Prostate gland (tissue), 2 donors: ENCODE data around the gene FMO4. TPM values are rescaled to one million over a fixed set of nuclear protein-coding genes. Genes with fewer than 3 reads are reported as not detected.

Source experiments
- DNase-seq: peaks from one replicate; pipeline ENCODE4 v3.0.0-alpha.2; 2019; ENCODE audit warnings: low spot score
- H3K27ac ChIP-seq, 2 donors: fragments of 200-600 bp; sonication (generic); 2 replicates each; pipeline ENCODE4 v1.5.1; 2017 to 2019
- H3K27me3 ChIP-seq: fragments of 200-600 bp; sonication (generic); replicated peaks from 2 replicates; pipeline ENCODE4 v1.5.1; 2019; ENCODE audit not compliant: insufficient read depth
- H3K36me3 ChIP-seq, 2 donors: fragments of 200-600 bp; sonication (generic); 1 replicate in 1 of 2; 2 replicates in 1 of 2; pipeline versions ENCODE4 v1.5.1 to v1.8.1; 2017 to 2019
- H3K4me1 ChIP-seq: fragments of 200-600 bp; sonication (generic); replicated peaks from 2 replicates; pipeline ENCODE4 v1.5.1; 2019
- H3K4me3 ChIP-seq, 2 donors: fragments of 200-600 bp; sonication (generic); 2 replicates each; pipeline ENCODE4 v1.5.1; 2017 to 2019
- H3K9me3 ChIP-seq: fragments of 200-600 bp; sonication (generic); 2 replicates; pipeline ENCODE4 v1.5.1; 2017
- POLR2A ChIP-seq: fragments of 450-650 bp; IDR thresholded peaks from one replicate; pipeline ENCODE4 v1.6.1; 2016; ENCODE audit warnings: antibody characterized with exemption, mild to moderate bottlenecking
- POLR2AphosphoS5 ChIP-seq: sonication (generic); formaldehyde crosslinking; IDR thresholded peaks from one replicate; pipeline ENCODE4 v1.6.1; 2017; ENCODE audit warnings: antibody characterized with exemption
- WGBS: methylation state at CpG from one replicate; pipeline ENCODE4 v1.1.5; 2018; 5-methylcytosine and 5-hydroxymethylcytosine counted together
- intact Hi-C: fragments of 100-400 bp; cut with DNase I; formaldehyde crosslinking; loops from one replicate; pipeline ENCODE4 v1.14.2; 2022
- total RNA-seq, 2 donors: library from RNA; depleted of rRNA; stranded (reverse); fragments of >200 nt; gene quantifications; one replicate each; pipeline ENCODE4 v1.1.0, GENCODE V29; 2016
- TF ChIP-seq, protein P1 (sequence below), 4 experiments: fragments of 200-600 bp in 2 of 4; fragments of 450-650 bp in 2 of 4; sonication (generic) in 2 of 4; IDR thresholded peaks; 1 replicate in 3 of 4; 2 replicates in 1 of 4; pipeline ENCODE4 v1.5.1; 2016 to 2019; ENCODE audit warnings: antibody characterized with exemption in 4 of 4, mild to moderate bottlenecking in 2 of 4, moderate library complexity in 2 of 4

The FMO4 gene
- total RNA-seq, 2 donors from 2014 or later, result 6.7 to 7.1 TPM

DNA sequence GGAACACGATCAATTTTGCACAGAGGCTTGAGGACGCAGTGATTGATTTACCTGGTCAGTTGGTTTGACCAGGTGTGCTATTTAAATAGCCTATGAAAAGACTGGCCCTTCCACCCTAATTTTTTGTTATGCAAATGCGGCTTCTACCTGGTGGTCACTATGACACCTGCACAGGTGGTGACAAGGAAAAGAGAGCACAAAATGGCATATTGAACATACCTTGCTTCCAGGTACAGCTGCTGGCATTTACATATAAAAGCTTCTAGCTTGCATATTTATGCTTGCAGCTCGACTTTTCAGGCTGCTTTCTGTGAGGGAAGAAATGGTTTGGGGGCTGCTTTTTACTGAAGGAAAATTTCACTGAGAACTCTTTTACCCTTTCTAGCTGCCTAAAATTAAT lies 15.3 kb upstream of the FMO4 start:
- no peaks in the 10 kb centered on the region for H3K27me3 ChIP-seq
- TF ChIP-seq, protein P1, sequence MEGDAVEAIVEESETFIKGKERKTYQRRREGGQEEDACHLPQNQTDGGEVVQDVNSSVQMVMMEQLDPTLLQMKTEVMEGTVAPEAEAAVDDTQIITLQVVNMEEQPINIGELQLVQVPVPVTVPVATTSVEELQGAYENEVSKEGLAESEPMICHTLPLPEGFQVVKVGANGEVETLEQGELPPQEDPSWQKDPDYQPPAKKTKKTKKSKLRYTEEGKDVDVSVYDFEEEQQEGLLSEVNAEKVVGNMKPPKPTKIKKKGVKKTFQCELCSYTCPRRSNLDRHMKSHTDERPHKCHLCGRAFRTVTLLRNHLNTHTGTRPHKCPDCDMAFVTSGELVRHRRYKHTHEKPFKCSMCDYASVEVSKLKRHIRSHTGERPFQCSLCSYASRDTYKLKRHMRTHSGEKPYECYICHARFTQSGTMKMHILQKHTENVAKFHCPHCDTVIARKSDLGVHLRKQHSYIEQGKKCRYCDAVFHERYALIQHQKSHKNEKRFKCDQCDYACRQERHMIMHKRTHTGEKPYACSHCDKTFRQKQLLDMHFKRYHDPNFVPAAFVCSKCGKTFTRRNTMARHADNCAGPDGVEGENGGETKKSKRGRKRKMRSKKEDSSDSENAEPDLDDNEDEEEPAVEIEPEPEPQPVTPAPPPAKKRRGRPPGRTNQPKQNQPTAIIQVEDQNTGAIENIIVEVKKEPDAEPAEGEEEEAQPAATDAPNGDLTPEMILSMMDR (IDR thresholded peaks at IDR 0.05), result no peak
- TF ChIP-seq POLR2AphosphoS5, result no peak
- TF ChIP-seq POLR2A, result no peak
- no peaks in the 10 kb centered on the region for H3K36me3 ChIP-seq
- no peaks in the 10 kb centered on the region for H3K9me3 ChIP-seq
- H3K4me3 ChIP-seq, result no peak overlapping the region
- 81% methylated on average over 4 of the region's 4 CpGs for WGBS
- no peak for DNase-seq
- no peaks in the 10 kb centered on the region for H3K4me1 ChIP-seq
- intact Hi-C loops, result no loop called here
- H3K27ac ChIP-seq, result no peak overlapping the region

DNA sequence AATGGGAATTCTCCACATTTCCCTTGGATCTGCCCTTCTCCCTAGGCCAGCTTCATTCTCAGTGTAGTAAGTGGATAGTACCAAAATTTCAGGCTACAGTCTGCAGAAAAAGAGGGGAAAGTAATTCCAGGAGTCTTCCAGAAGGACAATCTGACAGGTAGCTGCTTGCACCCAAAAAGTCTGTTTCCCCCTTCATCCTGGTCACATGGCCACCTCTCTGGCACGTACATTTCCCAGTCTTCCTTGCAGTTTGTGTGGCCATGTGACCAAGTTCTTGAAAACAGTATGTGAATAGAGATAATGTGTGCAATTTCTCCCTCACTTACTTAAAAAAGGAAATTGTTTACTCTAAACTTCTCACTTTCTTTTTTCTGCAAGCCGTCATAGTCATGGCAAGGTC lies 14.6 kb upstream of the FMO4 start:
- 96% methylated on average over 2 of the region's 2 CpGs for WGBS
- H3K27me3 ChIP-seq, result no peaks in the 10 kb centered on the region
- no peaks in the 10 kb centered on the region for H3K9me3 ChIP-seq
- TF ChIP-seq POLR2AphosphoS5 (no peak), POLR2A (no peak)
- TF ChIP-seq, protein P1 (IDR thresholded peaks at IDR 0.05), result no peak
- no peaks in the 10 kb centered on the region for H3K36me3 ChIP-seq
- H3K27ac ChIP-seq, result no peak overlapping the region
- no peak for DNase-seq
- no peaks in the 10 kb centered on the region for H3K4me1 ChIP-seq
- intact Hi-C loops, result no loop called here
- H3K4me3 ChIP-seq, result no peak overlapping the region

DNA sequence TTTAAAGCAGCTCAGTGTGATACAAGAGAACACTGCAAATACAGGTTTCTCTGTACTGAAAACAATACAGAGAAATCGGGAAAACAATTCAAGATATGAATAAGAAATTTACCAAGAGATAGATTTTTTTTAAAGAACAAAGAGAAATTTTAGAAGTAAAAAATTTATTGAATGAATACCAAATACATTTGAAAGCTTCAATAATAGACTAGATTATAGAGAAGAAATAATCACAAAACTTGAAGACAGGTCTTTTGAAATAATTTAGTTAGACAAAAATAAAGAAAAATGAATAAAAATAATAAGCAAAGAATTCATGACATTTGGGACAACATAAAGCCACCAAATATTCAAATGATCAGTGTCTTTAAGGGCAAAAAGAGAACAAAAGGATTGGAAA lies 13.6 kb upstream of the FMO4 start:
- Histone ChIP-seq H3K9me3 (no peaks in the 10 kb centered on the region), H3K4me1 (no peaks in the 10 kb centered on the region), H3K27me3 (no peaks in the 10 kb centered on the region), H3K4me3 (no peak overlapping the region), H3K36me3 (no peaks in the 10 kb centered on the region), H3K27ac (no peak overlapping the region)
- intact Hi-C loops, result no loop called here
- TF ChIP-seq POLR2A (no peak), POLR2AphosphoS5 (no peak)
- TF ChIP-seq, protein P1 (IDR thresholded peaks at IDR 0.05), result no peak
- no peak for DNase-seq
- WGBS, result 90% methylated on average over 1 of the region's 1 CpG

DNA sequence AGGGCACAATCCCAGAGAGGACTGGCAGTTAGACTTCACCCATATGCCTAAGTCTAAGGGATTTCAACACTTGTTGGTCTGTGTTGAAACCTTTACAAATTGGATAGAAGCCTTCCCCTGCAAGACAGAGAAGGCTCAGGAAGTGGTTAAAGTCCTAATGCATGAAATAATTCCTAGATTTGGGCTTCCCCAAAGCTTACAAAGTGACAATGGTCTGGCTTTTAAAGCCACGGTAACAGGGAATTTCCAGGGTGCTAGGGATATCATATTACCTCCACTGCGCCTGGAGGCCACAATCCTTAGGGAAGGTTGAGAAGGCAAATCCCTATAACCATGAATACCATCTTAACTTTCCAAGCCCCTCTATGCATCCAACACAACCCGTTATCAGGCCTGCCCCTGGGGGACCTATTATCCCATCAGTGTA lies 3.3 kb upstream of the FMO4 start:
- Histone ChIP-seq H3K4me3 (no peak overlapping the region), H3K4me1 (no peaks in the 10 kb centered on the region), H3K27me3 (no peaks in the 10 kb centered on the region), H3K9me3 (no peaks in the 10 kb centered on the region), H3K36me3 (no peaks in the 10 kb centered on the region), H3K27ac (no peak overlapping the region)
- 42% methylated on average over 3 of the region's 3 CpGs for WGBS
- TF ChIP-seq, protein P1 (IDR thresholded peaks at IDR 0.05), result no peak
- TF ChIP-seq POLR2AphosphoS5 (no peak), POLR2A (no peak)
- intact Hi-C loops, result loop anchor here (5.0 kb wide), 2 partner anchors 63 to 228 kb away; partner anchors contain the start of gene FMO1
- DNase-seq, result no peak

DNA sequence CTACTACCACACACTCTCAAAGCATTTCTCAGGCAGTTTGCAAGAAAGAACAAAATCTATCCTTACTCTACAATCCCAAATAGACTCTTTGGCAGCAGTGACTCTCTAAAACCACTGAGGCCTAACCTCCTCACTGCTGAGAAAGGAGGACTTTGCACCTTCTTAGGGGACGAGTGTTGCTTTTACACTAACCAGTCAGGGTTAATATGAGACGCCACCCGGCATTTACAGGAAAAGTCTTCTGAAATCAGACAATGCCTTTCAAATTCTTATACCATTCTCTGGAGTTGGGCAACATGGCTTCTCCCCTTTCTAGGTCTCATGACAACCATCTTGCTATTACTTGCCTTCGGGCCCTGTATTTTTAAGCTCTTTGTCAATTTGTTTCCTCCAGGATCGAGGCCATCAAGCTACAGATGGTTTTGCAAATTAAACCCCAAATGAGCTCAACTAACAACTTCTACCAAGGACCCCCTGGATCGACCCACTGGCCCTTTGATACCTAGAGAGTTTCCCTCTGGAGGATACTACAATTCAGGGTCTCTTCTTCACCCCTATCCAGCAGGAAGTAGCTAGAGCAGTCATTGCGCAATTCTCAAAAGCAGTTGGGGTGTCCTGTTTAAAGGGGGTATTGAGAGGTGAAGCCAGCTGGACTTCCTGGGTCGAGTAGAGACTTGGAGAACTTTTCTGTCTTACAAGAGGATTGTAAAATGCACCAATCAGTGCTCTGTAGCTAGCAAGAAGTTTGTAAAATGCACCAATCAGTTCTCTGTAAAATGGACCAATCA lies 2.0 kb upstream of the FMO4 start:
- DNase-seq, result no peak
- no peak overlapping the region for H3K4me3 ChIP-seq
- WGBS, result 93% methylated on average over 8 of the region's 8 CpGs
- no peaks in the 10 kb centered on the region for H3K27me3 ChIP-seq
- H3K9me3 ChIP-seq, result no peaks in the 10 kb centered on the region
- H3K27ac ChIP-seq, result no peak overlapping the region
- TF ChIP-seq, protein P1 (IDR thresholded peaks at IDR 0.05), result no peak
- no peak for TF ChIP-seq POLR2A
- no peak for TF ChIP-seq POLR2AphosphoS5
- H3K36me3 ChIP-seq, result no peaks in the 10 kb centered on the region
- no peaks in the 10 kb centered on the region for H3K4me1 ChIP-seq
- intact Hi-C loops, result loop anchor here (5.0 kb wide), 2 partner anchors 65 to 230 kb away; partner anchors contain the start of gene FMO1
